HUES48 (cell line): Measurements from ENCODE around the gene CISH.

Source experiments
- H3K27ac ChIP-seq: one replicate; pipeline ENCODE4 v1.7.0; 2013; ENCODE audit warnings: low read depth, low read length, inconsistent platforms
- H3K27me3 ChIP-seq: 2 replicates; pipeline ENCODE4 v1.6.1; 2013; ENCODE audit warnings: mild to moderate bottlenecking, low read length; ENCODE audit not compliant: control insufficient read depth, insufficient read depth
- H3K36me3 ChIP-seq: 2 replicates; pipeline ENCODE4 v1.6.1; 2013; ENCODE audit warnings: low read length; ENCODE audit not compliant: control insufficient read depth, insufficient read depth
- H3K4me1 ChIP-seq: 2 replicates; pipeline ENCODE4 v1.6.1; 2013; ENCODE audit warnings: mild to moderate bottlenecking, low read length; ENCODE audit not compliant: control insufficient read depth, insufficient read depth
- H3K4me3 ChIP-seq: 2 replicates; pipeline ENCODE4 v1.5.1; 2013; ENCODE audit warnings: mild to moderate bottlenecking, low read depth, low read length
- H3K9ac ChIP-seq: 2 replicates; pipeline ENCODE4 v1.6.1; 2013; ENCODE audit warnings: mild to moderate bottlenecking, low read depth, low read length, moderate library complexity
- H3K9me3 ChIP-seq: 2 replicates; pipeline ENCODE4 v1.6.1; 2013; ENCODE audit warnings: low read length; ENCODE audit not compliant: control insufficient read depth, insufficient read depth

Gene CISH

GRCh38 chr3:50637011-50637410, 25.4 kb upstream of the CISH start:
- Histone ChIP-seq H3K4me3 (no peak overlapping the region), H3K27ac (no peak overlapping the region), H3K36me3 (peaks cover 11% of the 10 kb centered on the region; the same call in 1 of the 2 replicates), H3K27me3 (no peaks in the 10 kb centered on the region), H3K9ac (no peak overlapping the region), H3K4me1 (peaks cover 14% of the 10 kb centered on the region), H3K9me3 (no peaks in the 10 kb centered on the region)

GRCh38 chr3:50635066-50635465, 23.5 kb upstream of the CISH start:
- Histone ChIP-seq H3K36me3 (no peaks in the 10 kb centered on the region), H3K27me3 (no peaks in the 10 kb centered on the region), H3K9me3 (no peaks in the 10 kb centered on the region), H3K4me1 (peaks cover 13% of the 10 kb centered on the region; the same call in 1 of the 2 replicates), H3K9ac (no peak overlapping the region), H3K4me3 (no peak overlapping the region), H3K27ac (no peak overlapping the region)

- Histone ChIP-seq H3K4me3 (no peak overlapping the region), H3K27ac (no peak overlapping the region), H3K27me3 (no peaks in the 10 kb centered on the region), H3K9ac (no peak overlapping the region), H3K4me1 (peaks cover 13% of the 10 kb centered on the region; the same call in 1 of the 2 replicates), H3K36me3 (no peaks in the 10 kb centered on the region), H3K9me3 (no peaks in the 10 kb centered on the region)
Observed at GRCh38 chr3:50633230-50633790, 21.7 kb upstream of the CISH start.

- Histone ChIP-seq H3K4me1 (peaks cover 8% of the 10 kb centered on the region; the same call in 1 of the 2 replicates), H3K9me3 (no peaks in the 10 kb centered on the region), H3K27ac (no peak overlapping the region), H3K4me3 (no peak overlapping the region), H3K9ac (no peak overlapping the region), H3K27me3 (no peaks in the 10 kb centered on the region), H3K36me3 (no peaks in the 10 kb centered on the region)
Observed at GRCh38 chr3:50632450-50632849, 20.9 kb upstream of the CISH start.

- no peak overlapping the region for H3K27ac ChIP-seq
- no peak overlapping the region for H3K9ac ChIP-seq
- H3K36me3 ChIP-seq, result no peaks in the 10 kb centered on the region
Observed at GRCh38 chr3:50630877-50631276, 19.3 kb upstream of the CISH start.

GRCh38 chr3:50630394-50630793, 18.8 kb upstream of the CISH start:
- Histone ChIP-seq H3K9ac (no peak overlapping the region), H3K27ac (no peak overlapping the region), H3K9me3 (no peaks in the 10 kb centered on the region), H3K4me3 (no peak overlapping the region), H3K4me1 (peaks cover 5% of the 10 kb centered on the region), H3K36me3 (no peaks in the 10 kb centered on the region), H3K27me3 (no peaks in the 10 kb centered on the region)

More at GRCh38 chr3:50630877-50631276, 19.3 kb upstream of the CISH start:
- Histone ChIP-seq H3K4me1 (peaks cover under 1% of the 10 kb centered on the region), H3K27me3 (no peaks in the 10 kb centered on the region), H3K9me3 (no peaks in the 10 kb centered on the region), H3K4me3 (no peak overlapping the region)

- H3K9me3 ChIP-seq, result no peaks in the 10 kb centered on the region
- H3K36me3 ChIP-seq, result no peaks in the 10 kb centered on the region
- H3K4me1 ChIP-seq, result peaks cover 18% of the 10 kb centered on the region
- no peak overlapping the region for H3K27ac ChIP-seq
- no peak overlapping the region for H3K4me3 ChIP-seq
- H3K9ac ChIP-seq, result no peak overlapping the region
- no peaks in the 10 kb centered on the region for H3K27me3 ChIP-seq
Observed at GRCh38 chr3:50628601-50629000, 17.0 kb upstream of the CISH start.

GRCh38 chr3:50627407-50628051, 16.0 kb upstream of the CISH start:
- H3K4me1 ChIP-seq, result peaks cover 18% of the 10 kb centered on the region

GRCh38 chr3:50626401-50626800, 14.8 kb upstream of the CISH start:
- no peak overlapping the region for H3K4me3 ChIP-seq
- H3K9ac ChIP-seq, result no peak overlapping the region
- H3K9me3 ChIP-seq, result no peaks in the 10 kb centered on the region
- H3K27ac ChIP-seq, result no peak overlapping the region
- peaks cover 18% of the 10 kb centered on the region for H3K4me1 ChIP-seq
- H3K27me3 ChIP-seq, result no peaks in the 10 kb centered on the region
- H3K36me3 ChIP-seq, result no peaks in the 10 kb centered on the region

More at GRCh38 chr3:50627407-50628051, 16.0 kb upstream of the CISH start:
- H3K9ac ChIP-seq, result no peak overlapping the region
- H3K27ac ChIP-seq, result no peak overlapping the region
- no peak overlapping the region for H3K4me3 ChIP-seq
- no peaks in the 10 kb centered on the region for H3K27me3 ChIP-seq
- no peaks in the 10 kb centered on the region for H3K36me3 ChIP-seq
- no peaks in the 10 kb centered on the region for H3K9me3 ChIP-seq

- Histone ChIP-seq H3K27ac (peak overlapping the region; percentile 73), H3K27me3 (no peaks in the 10 kb centered on the region), H3K9me3 (no peaks in the 10 kb centered on the region), H3K4me1 (peaks cover 18% of the 10 kb centered on the region), H3K9ac (no peak overlapping the region), H3K36me3 (no peaks in the 10 kb centered on the region), H3K4me3 (no peak overlapping the region)
Observed at GRCh38 chr3:50625231-50626182, 13.9 kb upstream of the CISH start.

GRCh38 chr3:50624634-50625033, 13.1 kb upstream of the CISH start:
- Histone ChIP-seq H3K4me1 (peaks cover 18% of the 10 kb centered on the region), H3K27me3 (no peaks in the 10 kb centered on the region), H3K27ac (peak overlapping the region; percentile 73), H3K9me3 (no peaks in the 10 kb centered on the region), H3K9ac (no peak overlapping the region), H3K4me3 (no peak overlapping the region), H3K36me3 (peaks cover 6% of the 10 kb centered on the region; the same call in 1 of the 2 replicates)
